GM12874 (cell line): ENCODE results near the gene VSTM4.

Experiments used
- CTCF ChIP-seq: IDR thresholded peaks from 2 replicates; pipeline ENCODE4 v1.5.1; 2011; ENCODE audit warnings: low read depth, mild to moderate bottlenecking, control low read depth, low read length, moderate library complexity; ENCODE audit not compliant: insufficient read depth

Gene VSTM4

GRCh38 chr10:49055221-49055849, 60.0 kb downstream of the VSTM4 start:
- TF ChIP-seq CTCF, result no peak

GRCh38 chr10:49054753-49055152, 60.6 kb downstream of the VSTM4 start:
- no peak for TF ChIP-seq CTCF

- no peak for TF ChIP-seq CTCF
These were observed 61.2 kb downstream of the VSTM4 start for GRCh38 chr10:49053998-49054692.

GRCh38 chr10:49053053-49053997, 62.0 kb downstream of the VSTM4 start:
- TF ChIP-seq CTCF, result no peak

- TF ChIP-seq CTCF, result no peak
These were observed 63.3 kb downstream of the VSTM4 start for GRCh38 chr10:49052069-49052468.

GRCh38 chr10:49050906-49051305, 64.4 kb downstream of the VSTM4 start:
- TF ChIP-seq CTCF, result no peak

GRCh38 chr10:49050366-49050765, 65.0 kb downstream of the VSTM4 start:
- no peak for TF ChIP-seq CTCF
